ENCODE data around the gene WWTR1.
A peak's percentile ranks its signal among the peaks of the same experiment; 100 is the strongest.

WWTR1 gene

DNA sequence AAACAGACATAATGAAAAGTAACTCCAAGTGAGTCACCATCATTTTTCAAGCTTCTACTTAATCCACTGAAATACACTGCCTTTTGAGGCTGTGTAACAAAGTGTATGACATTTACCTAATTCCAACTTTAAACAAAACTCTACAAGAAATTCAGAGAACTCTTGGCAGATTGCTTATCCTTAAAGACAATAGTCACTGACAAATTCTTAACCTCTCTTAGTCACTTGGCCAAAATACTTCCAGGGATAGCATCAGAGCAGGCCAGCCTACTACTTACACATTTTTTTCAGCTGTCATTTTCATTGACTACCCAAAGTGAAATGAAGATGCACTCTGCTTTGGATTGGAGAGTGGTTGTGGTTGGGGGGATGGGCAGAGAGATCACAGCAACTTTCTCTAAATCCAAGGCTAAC is 3.6 kb downstream of the WWTR1 start:
- DNase-seq = peak; percentile 73

DNA sequence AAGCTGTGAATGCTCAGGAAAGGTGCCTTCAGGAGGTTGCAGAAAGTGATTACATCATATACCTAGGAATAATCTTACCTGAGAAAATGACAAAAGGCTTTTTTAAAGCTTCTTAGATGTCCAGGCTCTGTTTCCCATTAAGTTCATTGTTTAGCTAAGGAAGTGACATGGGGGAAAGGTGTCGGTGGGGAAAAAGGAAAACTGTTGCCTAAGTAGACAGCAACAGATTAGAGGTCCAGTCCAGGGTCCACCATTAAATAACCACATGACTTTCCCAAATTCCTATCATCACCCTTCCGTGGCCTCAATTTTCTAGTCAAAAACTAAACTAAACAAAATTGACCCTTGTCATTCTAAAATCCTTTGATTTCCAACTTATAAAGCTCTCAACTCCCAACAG is 4.3 kb downstream of the WWTR1 start:
- DNase-seq = no peak

DNA sequence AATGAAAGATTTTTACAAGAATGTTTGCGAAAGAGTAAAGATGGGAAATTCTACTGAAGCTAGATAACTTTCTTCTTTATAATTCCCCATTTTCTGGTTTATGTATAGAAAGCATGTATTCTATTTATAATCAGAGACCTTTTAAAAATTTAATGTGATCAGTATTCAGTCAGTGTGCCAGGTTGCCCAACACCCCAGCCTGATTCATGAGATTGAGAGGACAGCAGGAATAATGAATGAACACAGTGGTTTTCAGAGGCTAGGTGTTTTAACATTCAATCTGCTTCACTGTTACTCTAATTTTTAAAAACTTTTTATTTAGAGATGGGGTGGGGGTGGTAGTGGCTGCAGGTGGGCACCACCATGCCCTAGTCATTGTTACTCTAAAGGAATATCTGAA is 4.7 kb downstream of the WWTR1 start:
- no peak for DNase-seq

- DNase-seq = no peak
Observed at GRCh38 chr3:149650828-149651227, 7.0 kb downstream of the WWTR1 start.

- DNase-seq = no peak
Observed at GRCh38 chr3:149648525-149648924, 9.3 kb downstream of the WWTR1 start.

DNA sequence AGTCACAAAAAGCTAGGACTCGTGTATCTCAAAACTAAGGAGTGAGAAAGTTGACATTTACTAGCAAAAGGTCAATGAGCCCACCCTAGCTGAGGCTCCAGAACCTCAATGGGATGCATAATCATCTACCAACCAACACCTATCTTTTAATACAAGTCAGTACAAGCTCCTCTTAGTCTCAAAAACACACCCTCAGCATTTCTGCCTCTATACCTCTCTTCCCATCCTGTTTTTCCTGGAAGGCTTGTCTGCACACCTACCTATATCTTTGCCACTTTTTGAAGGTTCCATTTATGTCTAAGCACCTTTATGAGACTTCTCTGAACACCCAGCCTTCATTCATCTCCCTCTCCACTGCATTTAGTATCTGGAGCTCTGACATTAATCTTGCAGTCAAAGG is 10.0 kb downstream of the WWTR1 start:
- DNase-seq = no peak

GRCh38 chr3:149647285-149647684 is 10.5 kb downstream of the WWTR1 start:
- no peak for DNase-seq

DNA sequence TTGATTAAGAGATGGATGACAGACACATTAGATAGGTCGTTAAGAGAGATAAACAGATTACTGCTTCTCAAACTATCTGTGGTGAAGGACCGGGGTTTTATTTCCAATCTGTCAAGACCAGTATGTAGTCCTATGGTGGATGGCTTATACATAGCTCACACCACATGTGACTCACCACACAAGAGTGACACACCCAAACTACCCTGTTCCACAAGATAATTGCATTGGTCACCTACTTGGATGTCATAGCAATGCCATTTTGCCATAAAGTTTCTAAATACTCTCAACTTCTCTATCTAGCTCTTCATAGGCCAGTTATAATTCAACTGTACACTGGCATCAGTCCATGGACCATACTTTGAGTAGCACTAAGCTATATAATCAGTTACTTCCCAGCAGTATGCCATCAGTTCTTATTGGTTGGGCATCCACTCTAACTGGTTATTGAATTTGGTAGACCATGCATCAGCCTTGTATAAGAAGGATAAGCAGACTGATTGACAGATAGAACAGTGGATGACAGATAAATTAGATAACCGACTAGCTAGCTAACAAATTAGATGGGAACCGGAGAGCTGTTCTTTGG is 11.6 kb downstream of the WWTR1 start:
- peak; percentile 36 for DNase-seq

GRCh38 chr3:149643963-149644362 is 13.9 kb downstream of the WWTR1 start:
- no peak for DNase-seq

DNA sequence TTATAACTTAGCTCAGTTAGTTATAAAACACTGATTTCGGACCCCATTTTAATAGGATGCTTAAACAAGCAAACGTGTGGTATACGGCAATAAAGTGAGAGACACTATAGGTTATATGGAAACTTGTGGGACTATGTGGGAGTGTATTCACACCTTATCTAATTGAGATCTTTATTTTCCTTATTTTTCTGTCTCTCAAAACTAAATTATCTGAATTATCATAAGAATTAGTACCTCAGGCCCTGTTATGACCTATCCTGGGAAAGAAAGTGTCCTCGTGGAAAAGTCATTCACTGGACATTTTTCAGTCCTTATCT is 14.4 kb downstream of the WWTR1 start:
- DNase-seq = no peak

DNA sequence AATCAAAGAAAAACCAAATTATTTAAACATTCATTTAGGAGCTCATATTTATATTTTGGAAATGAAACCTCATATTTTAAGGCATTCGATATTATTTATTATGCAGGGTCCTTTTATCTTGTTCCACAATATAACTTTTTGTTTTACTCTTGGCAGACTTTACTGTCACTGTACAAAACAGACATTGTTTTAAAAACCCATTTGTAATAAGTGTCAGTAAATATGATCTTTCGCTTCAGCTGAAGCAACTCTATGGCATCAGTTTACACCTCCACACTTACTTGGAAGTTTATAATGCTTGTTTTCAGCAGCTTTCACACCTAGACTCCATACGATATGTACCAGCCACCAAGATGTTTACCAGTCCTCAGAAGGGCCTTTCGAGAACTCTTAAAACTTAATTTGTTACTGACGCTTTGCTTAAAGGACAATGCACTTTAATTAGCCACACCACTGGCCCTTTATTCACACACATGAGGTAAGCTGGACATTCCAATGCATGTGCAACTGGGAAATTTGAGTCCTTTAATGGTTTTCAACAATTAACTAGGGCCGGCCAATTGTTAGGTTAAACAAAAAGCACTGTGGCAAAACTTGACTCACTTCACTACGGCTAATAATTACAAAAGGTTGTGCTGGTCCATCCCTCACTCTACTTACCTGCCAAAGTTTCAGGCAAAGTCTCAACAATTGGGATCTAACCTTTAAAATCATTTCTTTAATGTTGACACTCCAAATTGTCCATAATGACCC is 16.7 kb downstream of the WWTR1 start:
- DNase-seq = no peak

- no peak for DNase-seq
Observed at GRCh38 chr3:149639093-149639486, 18.7 kb downstream of the WWTR1 start.

DNA sequence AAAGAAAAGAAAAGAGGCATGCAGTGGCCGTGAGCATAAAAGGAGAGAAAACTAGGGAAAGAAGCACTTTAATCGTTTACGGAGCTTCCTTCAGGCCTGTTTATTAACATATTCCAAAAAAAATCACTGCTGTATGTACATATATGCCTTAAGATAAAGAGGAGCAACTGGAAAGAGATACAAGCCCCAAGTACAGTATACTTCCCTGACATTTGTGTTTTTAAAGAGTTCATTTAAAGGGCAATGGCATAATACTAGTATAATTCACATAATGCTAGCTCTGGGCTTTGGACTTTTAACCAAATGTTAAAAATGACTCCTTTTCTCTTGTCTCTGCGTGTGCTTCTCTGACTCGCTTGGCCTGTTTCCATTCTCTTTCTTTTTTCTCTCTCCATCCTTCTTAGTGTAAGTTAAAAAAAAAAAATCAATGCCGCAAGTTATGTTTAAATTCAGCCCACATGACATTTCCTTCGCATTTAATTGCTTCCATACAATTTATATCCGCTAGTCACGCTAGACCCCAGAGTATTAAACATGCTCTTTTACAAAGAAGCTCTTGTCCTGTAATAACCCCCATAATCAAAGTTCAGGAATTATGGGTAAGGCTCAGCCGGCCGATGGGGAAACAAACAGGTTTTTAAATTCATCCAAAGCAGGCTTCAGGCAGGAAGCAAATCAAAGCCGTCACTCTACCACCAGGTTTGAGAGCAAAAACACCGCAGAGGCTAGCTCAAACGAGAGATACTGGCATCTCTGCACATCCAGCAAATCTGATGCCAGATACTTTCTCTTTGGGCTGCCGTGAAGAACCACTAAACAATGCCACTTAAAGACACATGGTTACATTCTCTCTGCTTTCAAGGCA is 19.4 kb downstream of the WWTR1 start:
- DNase-seq = peak; percentile 96

GRCh38 chr3:149635396-149635795 is 22.4 kb downstream of the WWTR1 start:
- no peak for DNase-seq

GRCh38 chr3:149634573-149634972 is 23.3 kb downstream of the WWTR1 start:
- DNase-seq = no peak

DNA sequence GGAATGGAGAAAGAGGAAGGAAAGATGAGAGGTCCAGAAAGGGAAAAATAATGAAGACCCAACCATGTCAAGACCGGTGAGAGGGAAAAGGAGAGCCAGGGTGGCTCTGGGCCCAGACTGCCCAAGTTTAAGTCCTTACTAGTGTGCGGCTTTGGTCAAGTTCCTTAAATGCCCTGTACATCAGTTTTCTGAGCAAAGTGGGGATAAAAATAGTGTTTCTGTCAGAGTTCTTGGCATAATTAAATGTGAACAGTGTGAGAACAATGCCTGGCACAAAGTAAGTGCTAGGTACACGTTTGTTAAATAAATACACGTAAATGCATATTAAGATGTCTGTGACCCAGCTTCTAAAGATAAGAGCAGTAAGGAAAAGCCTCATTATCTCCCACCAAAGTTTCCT is 23.8 kb downstream of the WWTR1 start:
- no peak for DNase-seq

DNA sequence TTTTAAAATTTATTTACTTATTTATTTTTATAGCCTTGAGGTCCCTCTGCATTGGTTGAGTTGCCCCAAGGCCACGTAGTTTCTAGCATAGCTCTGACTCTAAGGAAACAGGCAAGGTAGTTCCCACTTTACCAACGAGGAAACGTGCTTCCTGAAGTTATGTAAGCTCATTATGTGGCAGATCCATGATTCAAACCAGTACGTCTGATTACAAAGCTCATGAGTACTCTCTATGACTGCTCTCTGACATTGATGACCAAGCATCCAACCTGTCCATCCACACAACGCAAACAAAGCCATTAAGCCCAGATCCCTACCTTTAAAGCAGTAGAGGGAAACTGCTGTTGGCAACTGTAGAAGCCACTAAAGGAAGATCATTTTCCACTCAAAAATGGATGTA is 25.6 kb downstream of the WWTR1 start:
- DNase-seq = no peak

DNA sequence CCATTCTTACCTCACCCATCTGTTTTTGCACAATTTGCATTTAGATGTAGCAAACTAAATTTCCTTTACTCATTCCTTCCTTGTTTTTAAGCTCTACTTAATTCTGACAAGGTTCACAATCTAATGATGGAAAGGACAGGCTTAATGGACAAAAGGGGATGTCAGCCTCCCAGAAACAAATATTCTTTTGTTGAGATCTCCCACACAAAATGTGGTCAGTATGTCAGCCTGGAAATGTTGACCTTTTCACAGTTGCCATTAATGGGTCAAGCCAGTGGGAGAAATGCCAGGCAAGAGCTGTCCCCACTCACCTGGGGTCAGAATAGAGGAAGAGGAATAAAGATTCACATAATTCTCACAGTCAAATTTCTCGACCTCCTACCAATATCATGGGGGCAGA is 27.0 kb downstream of the WWTR1 start:
- DNase-seq = no peak

DNA sequence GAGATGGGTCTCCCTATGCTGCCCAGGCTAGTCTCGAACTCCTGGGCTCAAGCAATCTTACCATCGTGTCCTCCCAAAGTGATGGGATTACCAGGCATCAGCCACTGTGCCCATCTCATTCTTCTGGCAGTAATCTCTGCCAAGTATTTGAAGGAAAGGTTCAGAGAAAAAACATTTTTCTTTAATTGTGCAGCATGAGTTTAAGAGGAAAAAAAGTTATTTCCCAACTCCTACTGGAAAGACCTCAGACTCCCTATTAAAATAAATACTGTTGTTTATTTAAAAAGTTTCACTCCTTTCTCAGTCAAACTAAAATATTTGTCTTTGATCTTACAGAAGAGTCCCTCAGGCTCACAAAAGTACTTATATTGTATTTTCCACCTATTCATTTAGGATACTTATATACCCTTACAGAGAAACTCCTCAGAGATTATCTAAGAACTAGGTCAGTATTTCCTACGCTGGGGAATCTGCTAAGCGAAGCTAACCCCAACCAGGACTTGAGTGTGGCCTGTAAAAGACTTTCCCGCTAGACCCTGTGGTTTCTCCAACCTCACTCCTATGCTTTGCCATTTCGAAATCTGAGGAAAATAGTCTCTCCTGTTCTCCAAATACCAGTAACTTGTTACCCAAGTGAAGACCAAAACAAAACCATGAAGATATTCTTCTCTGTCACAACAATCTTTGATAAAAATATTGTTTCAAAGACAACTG is 28.7 kb downstream of the WWTR1 start:
- DNase-seq = no peak

DNA sequence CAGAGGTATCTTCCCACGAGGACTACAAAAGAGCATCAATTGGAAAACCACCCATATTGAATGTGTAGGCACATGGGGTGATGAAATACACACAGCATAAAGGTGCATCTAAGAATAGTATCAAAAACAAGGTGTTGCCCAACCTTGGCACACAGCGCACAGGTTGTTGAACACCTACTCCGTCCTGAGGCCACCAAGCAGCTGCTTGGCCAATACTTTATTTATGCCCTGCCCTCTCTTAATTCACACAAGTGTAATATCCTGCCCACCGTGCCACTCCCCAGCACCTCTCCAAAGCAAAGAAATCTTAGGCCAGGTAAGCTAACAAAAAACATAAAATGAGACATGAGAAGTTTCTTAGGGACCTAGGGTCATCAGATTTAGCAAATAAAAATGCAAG is 31.2 kb downstream of the WWTR1 start:
- DNase-seq = no peak

GRCh38 chr3:149625795-149626194 is 32.0 kb downstream of the WWTR1 start:
- DNase-seq = no peak

- no peak for DNase-seq
Observed at GRCh38 chr3:149623824-149624223, 34.0 kb downstream of the WWTR1 start.

GRCh38 chr3:149621218-149622005 is 36.4 kb downstream of the WWTR1 start:
- peak; percentile 92 for DNase-seq
